Activated CD4-positive, alpha-beta T cell treated with anti-CD3 and anti-CD28 coated beads, Interleukin-2, amount 50 U/mL, for 16 hours (primary cell): ENCODE measurements around the gene STK39.

ENCODE experiments used
- DNase-seq: peaks from one replicate; pipeline ENCODE4 v3.0.0-alpha.2; 2020

Gene STK39

DNA sequence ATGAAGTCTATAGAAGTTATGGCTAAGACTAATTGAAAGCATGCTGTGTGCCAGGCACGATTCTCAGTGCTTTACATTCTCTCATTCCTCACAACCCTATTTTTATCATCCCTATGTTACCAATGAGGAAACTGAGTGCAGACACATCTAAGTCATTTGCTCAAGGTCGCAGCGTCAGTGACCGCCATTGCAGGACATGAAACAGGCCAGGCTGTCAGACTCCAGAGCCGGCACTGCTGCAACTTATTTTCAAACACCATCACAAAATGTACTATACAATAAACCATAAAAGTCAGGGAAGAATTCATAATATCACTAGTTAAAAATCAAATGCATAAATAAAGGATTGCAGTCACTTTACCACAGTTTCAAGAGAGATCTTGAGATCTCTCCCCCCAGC is 5.6 kb downstream of the STK39 start:
- no peak for DNase-seq

GRCh38 chr2:168241208-168241607 is 6.2 kb downstream of the STK39 start:
- DNase-seq, result peak; percentile 63

GRCh38 chr2:168239281-168239680 is 8.1 kb downstream of the STK39 start:
- no peak for DNase-seq

DNA sequence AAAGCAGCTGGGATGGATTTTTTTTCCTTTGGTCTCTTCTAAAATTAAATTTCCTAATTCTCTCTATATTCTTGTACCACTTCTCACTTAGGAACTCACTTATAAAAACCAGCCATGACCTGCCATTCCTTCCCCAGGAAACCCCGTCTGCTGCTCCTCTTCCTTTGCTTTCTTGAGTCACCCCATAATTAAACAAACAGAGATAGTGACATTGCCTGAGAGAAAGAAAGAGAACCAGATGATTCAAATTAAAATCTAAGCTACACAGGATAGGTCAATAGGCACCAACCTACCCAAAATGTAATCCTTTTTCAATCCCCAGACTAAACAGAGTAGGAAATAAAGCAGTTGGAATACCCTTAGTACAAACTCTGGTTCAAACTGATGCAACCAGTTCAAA is 9.7 kb downstream of the STK39 start:
- DNase-seq, result no peak

- no peak for DNase-seq
These were observed 12.8 kb downstream of the STK39 start for GRCh38 chr2:168234407-168235085.

DNA sequence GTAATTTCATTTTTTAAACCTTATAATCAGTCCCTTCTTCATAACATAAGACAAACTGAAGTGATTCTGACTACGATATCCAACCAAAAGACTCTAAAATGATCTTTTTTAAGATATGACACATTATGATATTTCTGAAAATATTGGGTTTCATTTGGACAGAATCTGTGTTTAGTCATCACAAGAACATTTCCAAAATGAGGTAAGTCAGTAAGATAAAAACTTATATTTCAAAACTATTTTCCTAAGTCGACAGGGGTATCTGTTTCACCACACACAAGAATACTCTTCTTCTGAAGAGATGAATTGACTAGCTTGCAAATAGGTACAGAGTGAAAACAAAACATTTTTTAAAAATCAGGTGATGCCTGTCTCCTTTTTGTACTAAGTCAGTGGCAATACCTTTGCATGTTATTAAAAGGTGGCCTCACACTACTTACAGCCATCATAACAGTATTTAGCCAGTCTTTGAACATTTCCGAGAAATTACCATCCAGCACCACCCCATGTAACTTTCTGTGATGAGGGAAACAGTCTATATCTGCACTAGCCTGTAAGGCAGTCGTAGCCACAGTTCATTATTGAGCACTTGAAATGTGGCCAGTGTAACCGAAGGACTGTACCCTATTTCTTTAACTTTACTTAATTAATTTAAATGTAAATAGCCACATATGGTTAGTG is 13.5 kb downstream of the STK39 start:
- DNase-seq, result peak; percentile 39

- DNase-seq, result no peak
These were observed 14.2 kb downstream of the STK39 start for GRCh38 chr2:168233166-168233565.

DNA sequence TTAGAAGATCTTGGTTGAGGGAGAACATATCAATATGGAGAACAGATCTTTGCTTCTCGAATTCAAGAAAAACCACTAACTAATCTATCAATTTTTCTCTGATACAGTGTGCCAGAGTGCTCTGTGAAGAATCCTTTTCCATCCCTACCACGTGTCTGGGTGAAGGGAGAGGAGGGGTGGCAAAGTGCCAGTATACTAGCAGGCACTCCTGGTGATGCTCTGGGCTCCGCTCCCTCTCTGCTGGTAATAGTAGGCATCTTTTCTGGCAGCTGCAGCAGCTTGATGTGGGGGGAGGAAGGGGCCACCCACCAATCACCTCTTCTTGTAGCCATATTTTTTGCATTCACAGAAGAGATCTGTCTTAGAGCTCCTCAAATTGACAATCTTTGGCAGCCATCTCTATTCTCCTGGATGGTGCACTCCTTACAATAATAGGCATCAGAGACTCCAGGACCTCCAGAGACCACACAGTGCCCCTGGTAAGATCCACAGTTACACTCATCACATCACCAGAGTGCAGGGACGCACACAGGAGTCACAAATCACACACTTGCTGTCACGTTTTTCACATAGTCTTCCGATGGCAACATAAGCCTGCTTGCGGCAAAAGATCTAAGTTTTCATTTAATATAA is 15.7 kb downstream of the STK39 start:
- DNase-seq, result no peak

- no peak for DNase-seq
These were observed 17.0 kb downstream of the STK39 start for GRCh38 chr2:168230389-168230788.

DNA sequence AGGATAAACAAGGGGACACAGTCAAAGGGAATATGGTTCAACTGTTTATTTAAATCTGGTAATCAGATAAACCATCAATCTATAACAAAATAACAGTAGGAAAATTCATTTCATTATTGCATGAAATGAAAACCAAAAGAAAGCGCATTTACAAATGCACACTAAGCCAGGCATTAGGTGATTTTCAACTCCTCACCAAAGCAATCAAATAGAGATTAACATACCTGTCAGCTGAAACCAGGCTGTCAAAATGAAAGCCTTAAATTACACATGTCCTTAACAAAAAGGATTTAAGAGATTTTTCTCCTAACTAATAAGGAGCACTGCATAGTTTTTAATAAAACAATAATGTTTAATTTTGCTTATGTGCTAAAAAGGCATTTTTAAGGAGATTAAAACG is 23.0 kb downstream of the STK39 start:
- peak; percentile 66 for DNase-seq

DNA sequence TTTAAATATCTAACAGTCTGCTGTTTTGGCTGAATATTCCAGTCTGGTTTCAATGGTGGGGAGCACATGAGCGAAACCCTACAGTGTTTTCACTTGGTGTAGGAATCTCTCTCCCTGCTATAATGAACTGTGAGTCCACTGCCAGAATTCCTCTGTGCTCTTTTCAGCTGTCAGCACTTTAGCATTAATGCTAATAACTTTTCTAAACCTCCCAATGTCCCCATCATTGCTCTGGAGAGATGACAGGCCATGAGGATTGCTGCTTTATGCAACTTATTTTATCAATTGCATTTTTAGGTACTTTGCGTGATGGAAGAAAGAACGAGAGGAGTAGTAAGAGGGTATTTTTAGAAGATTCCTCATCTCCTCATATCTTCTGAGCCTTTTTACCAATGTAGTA is 25.3 kb downstream of the STK39 start:
- no peak for DNase-seq

DNA sequence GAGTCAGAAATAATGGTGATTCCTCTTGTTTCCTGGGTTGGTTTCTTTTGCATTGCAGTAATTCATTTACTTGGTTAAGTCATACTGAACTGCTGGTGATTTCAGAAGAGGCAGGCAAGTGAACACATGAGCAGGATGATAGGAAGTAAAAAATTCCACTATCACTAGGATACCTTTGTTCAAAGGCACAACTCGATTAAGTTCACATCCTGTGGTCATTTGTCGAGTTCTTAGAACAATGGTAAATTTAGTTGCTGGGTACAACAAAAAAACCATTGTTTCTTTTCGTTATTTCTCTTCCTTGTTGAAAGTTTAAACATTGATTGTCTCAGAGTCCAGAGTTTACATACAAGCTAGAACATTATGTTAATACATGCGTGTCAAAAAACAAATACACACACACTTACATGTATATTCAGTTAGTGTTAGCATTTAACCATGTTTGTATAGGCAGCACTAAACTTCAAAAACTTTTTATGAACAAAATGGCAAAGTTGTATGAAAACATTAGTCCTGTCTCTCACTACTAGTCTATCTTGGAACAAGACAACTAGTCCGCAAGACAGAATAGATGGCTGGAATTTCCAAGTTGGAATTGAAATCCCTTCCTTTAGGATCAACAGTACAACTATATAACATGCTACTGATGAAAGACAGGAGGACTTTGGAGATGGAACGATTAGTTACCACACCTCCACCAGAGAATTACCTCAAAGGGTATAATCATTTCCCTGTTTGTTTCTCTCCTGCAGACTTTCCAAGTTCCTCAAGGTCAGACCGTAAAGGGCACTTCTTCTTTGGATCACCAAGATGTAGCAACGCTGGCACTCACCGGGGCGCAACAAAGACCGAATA is 26.2 kb downstream of the STK39 start:
- no peak for DNase-seq

GRCh38 chr2:168217920-168218319 is 29.5 kb downstream of the STK39 start:
- DNase-seq, result no peak

- no peak for DNase-seq
These were observed 30.9 kb downstream of the STK39 start for GRCh38 chr2:168216351-168217005.

GRCh38 chr2:168215813-168216212 is 31.6 kb downstream of the STK39 start:
- no peak for DNase-seq

- no peak for DNase-seq
These were observed 34.5 kb downstream of the STK39 start for GRCh38 chr2:168212866-168213265.

GRCh38 chr2:168212167-168212566 is 35.2 kb downstream of the STK39 start:
- no peak for DNase-seq

DNA sequence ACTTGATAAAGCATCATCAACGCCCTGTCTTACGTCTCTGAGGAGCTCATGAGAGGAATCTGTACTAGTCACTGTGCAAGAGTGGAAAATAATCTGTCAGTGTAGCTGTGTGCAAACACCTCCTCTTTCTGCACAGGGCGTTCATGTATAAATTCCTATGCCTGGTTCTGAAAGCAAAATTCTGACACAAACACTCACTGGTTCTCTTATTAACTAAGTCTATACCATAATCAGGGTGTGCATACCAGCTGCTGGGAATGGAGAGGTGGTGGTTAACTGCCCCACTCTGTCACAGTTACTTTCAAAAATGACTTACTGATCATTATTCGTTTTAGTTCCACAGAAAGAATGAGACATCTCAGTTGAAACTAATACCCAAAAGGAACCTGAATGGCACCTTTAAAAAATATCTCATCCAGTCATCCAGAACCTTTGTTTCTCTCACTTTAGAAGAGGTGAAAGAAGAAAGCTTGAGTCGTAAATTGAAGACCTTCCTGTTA is 35.7 kb downstream of the STK39 start:
- peak; percentile 69 for DNase-seq

- DNase-seq, result peak; percentile 86
These were observed 36.4 kb downstream of the STK39 start for GRCh38 chr2:168210895-168211570.

- DNase-seq, result peak; percentile 70
These were observed 37.0 kb downstream of the STK39 start for GRCh38 chr2:168210216-168210894.

- peak; percentile 36 for DNase-seq
These were observed 38.7 kb downstream of the STK39 start for GRCh38 chr2:168208652-168209051.
